ENCODE data around the gene SORBS1. TPM values are rescaled to one million over a fixed set of nuclear protein-coding genes. Genes with fewer than 3 reads are reported as not detected.

SORBS1 gene
- total RNA-seq, 2 experiments from 2014 or later, result 1.5 to 1.8 TPM

GRCh38 chr10:95578619-95579018 lies 17.4 kb upstream of the SORBS1 start:
- Mint-ChIP-seq H3K36me3 (no peaks in the 10 kb centered on the region), H3K27ac (no peak overlapping the region), H3K4me3 (no peak overlapping the region), H3K4me1 (ENCODE audit: low read depth) (no peaks in the 10 kb centered on the region), H3K27me3 (peaks cover 24% of the 10 kb centered on the region), H3K9me3 (no peaks in the 10 kb centered on the region)
- CTCF ChIA-PET, result interaction anchor here (0.9 kb wide), 1 partner anchor 148 kb away, joined by 3 read pairs; no protein-coding TSS in a partner anchor
- no peak for DNase-seq
- POLR2A ChIA-PET, result no interaction called here
- intact Hi-C loops (cut with micrococcal nuclease), result no loop called here

- no peak overlapping the region for H3K4me3 Mint-ChIP-seq
- no peaks in the 10 kb centered on the region for H3K9me3 Mint-ChIP-seq
- no peak for DNase-seq
- intact Hi-C loops (cut with micrococcal nuclease), result no loop called here
- H3K27ac Mint-ChIP-seq, result no peak overlapping the region
- no peaks in the 10 kb centered on the region for H3K4me1 Mint-ChIP-seq (ENCODE audit: low read depth)
- ChIA-PET POLR2A (no interaction called here), CTCF (interaction anchor here (1.4 kb wide), 1 partner anchor 144 kb away, joined by 3 read pairs; no protein-coding TSS in a partner anchor)
- peaks cover 19% of the 10 kb centered on the region for H3K27me3 Mint-ChIP-seq
- no peaks in the 10 kb centered on the region for H3K36me3 Mint-ChIP-seq
Measured at GRCh38 chr10:95574649-95575365, 13.6 kb upstream of the SORBS1 start.

GRCh38 chr10:95573964-95574604 lies 12.9 kb upstream of the SORBS1 start:
- H3K9me3 Mint-ChIP-seq, result no peaks in the 10 kb centered on the region
- H3K36me3 Mint-ChIP-seq, result no peaks in the 10 kb centered on the region
- DNase-seq, result no peak
- peaks cover 15% of the 10 kb centered on the region for H3K27me3 Mint-ChIP-seq
- intact Hi-C loops (cut with micrococcal nuclease), result no loop called here
- no peak overlapping the region for H3K4me3 Mint-ChIP-seq
- no peak overlapping the region for H3K27ac Mint-ChIP-seq
- no peaks in the 10 kb centered on the region for H3K4me1 Mint-ChIP-seq (ENCODE audit: low read depth)
- POLR2A ChIA-PET, result no interaction called here
- CTCF ChIA-PET, result interaction anchor here (1.4 kb wide), 1 partner anchor 143 kb away, joined by 3 read pairs; no protein-coding TSS in a partner anchor

- H3K27ac Mint-ChIP-seq, result no peak overlapping the region
- H3K27me3 Mint-ChIP-seq, result peaks cover 12% of the 10 kb centered on the region
- ChIA-PET CTCF (interaction anchor here (0.7 to 1.4 kb wide), 2 partner anchors 15 to 142 kb away, joined by 3 read pairs; no protein-coding TSS in a partner anchor), POLR2A (no interaction called here)
- no peak overlapping the region for H3K4me3 Mint-ChIP-seq
- no peaks in the 10 kb centered on the region for H3K9me3 Mint-ChIP-seq
- DNase-seq, result no peak
- intact Hi-C loops (cut with micrococcal nuclease), result no loop called here
- no peaks in the 10 kb centered on the region for H3K4me1 Mint-ChIP-seq (ENCODE audit: low read depth)
- no peaks in the 10 kb centered on the region for H3K36me3 Mint-ChIP-seq
Measured at GRCh38 chr10:95573527-95573926, 12.4 kb upstream of the SORBS1 start.

- H3K27ac Mint-ChIP-seq, result no peak overlapping the region
- no peak overlapping the region for H3K4me3 Mint-ChIP-seq
- intact Hi-C loops (cut with micrococcal nuclease), result no loop called here
- POLR2A ChIA-PET, result no interaction called here
- H3K9me3 Mint-ChIP-seq, result no peaks in the 10 kb centered on the region
- DNase-seq, result no peak
- CTCF ChIA-PET, result no interaction called here
- no peaks in the 10 kb centered on the region for H3K36me3 Mint-ChIP-seq
- H3K4me1 Mint-ChIP-seq (ENCODE audit: low read depth), result no peaks in the 10 kb centered on the region
- H3K27me3 Mint-ChIP-seq, result peaks cover 8% of the 10 kb centered on the region
Measured at GRCh38 chr10:95572131-95572820, 11.1 kb upstream of the SORBS1 start.

GRCh38 chr10:95571390-95571789 lies 10.2 kb upstream of the SORBS1 start:
- Mint-ChIP-seq H3K27ac (no peak overlapping the region), H3K36me3 (no peaks in the 10 kb centered on the region), H3K27me3 (peaks cover 8% of the 10 kb centered on the region), H3K4me3 (no peak overlapping the region), H3K4me1 (ENCODE audit: low read depth) (no peaks in the 10 kb centered on the region), H3K9me3 (no peaks in the 10 kb centered on the region)
- ChIA-PET POLR2A (no interaction called here), CTCF (no interaction called here)
- intact Hi-C loops (cut with micrococcal nuclease), result no loop called here
- no peak for DNase-seq

- no peak overlapping the region for H3K4me3 Mint-ChIP-seq
- no peaks in the 10 kb centered on the region for H3K36me3 Mint-ChIP-seq
Measured at GRCh38 chr10:95569368-95569767, 8.2 kb upstream of the SORBS1 start.

GRCh38 chr10:95567903-95568630 lies 6.9 kb upstream of the SORBS1 start:
- ChIA-PET POLR2A (no interaction called here), CTCF (no interaction called here)
- Mint-ChIP-seq H3K4me3 (no peak overlapping the region), H3K27ac (no peak overlapping the region), H3K4me1 (ENCODE audit: low read depth) (no peaks in the 10 kb centered on the region), H3K36me3 (no peaks in the 10 kb centered on the region), H3K9me3 (no peaks in the 10 kb centered on the region), H3K27me3 (peaks cover 2% of the 10 kb centered on the region)
- no peak for DNase-seq
- intact Hi-C loops (cut with micrococcal nuclease), result no loop called here

More at GRCh38 chr10:95569368-95569767, 8.2 kb upstream of the SORBS1 start:
- ChIA-PET POLR2A (no interaction called here), CTCF (no interaction called here)
- no peak for DNase-seq
- Mint-ChIP-seq H3K27me3 (peaks cover 8% of the 10 kb centered on the region), H3K4me1 (ENCODE audit: low read depth) (no peaks in the 10 kb centered on the region), H3K27ac (no peak overlapping the region), H3K9me3 (no peaks in the 10 kb centered on the region)
- intact Hi-C loops (cut with micrococcal nuclease), result no loop called here

- DNase-seq, result no peak
- Mint-ChIP-seq H3K27ac (no peak overlapping the region), H3K4me3 (no peak overlapping the region), H3K4me1 (ENCODE audit: low read depth) (no peaks in the 10 kb centered on the region), H3K36me3 (no peaks in the 10 kb centered on the region), H3K27me3 (no peaks in the 10 kb centered on the region), H3K9me3 (no peaks in the 10 kb centered on the region)
- CTCF ChIA-PET, result no interaction called here
- intact Hi-C loops (cut with micrococcal nuclease), result no loop called here
- POLR2A ChIA-PET, result no interaction called here
Measured at GRCh38 chr10:95566136-95566535, 5.0 kb upstream of the SORBS1 start.

- intact Hi-C loops (cut with micrococcal nuclease), result no loop called here
- POLR2A ChIA-PET, result no interaction called here
Measured at GRCh38 chr10:95565336-95565735, 4.2 kb upstream of the SORBS1 start.

GRCh38 chr10:95564291-95564690 lies 3.1 kb upstream of the SORBS1 start:
- DNase-seq, result no peak
- intact Hi-C loops (cut with micrococcal nuclease), result no loop called here
- Mint-ChIP-seq H3K27me3 (peaks cover 5% of the 10 kb centered on the region), H3K4me3 (no peak overlapping the region), H3K27ac (no peak overlapping the region), H3K36me3 (no peaks in the 10 kb centered on the region), H3K9me3 (no peaks in the 10 kb centered on the region), H3K4me1 (ENCODE audit: low read depth) (peaks cover 4% of the 10 kb centered on the region)
- ChIA-PET POLR2A (no interaction called here), CTCF (no interaction called here)

More at GRCh38 chr10:95565336-95565735, 4.2 kb upstream of the SORBS1 start:
- DNase-seq, result no peak
- H3K27ac Mint-ChIP-seq, result no peak overlapping the region
- no peaks in the 10 kb centered on the region for H3K27me3 Mint-ChIP-seq
- H3K36me3 Mint-ChIP-seq, result no peaks in the 10 kb centered on the region
- no peaks in the 10 kb centered on the region for H3K9me3 Mint-ChIP-seq
- H3K4me1 Mint-ChIP-seq (ENCODE audit: low read depth), result peaks cover under 1% of the 10 kb centered on the region
- no peak overlapping the region for H3K4me3 Mint-ChIP-seq
- CTCF ChIA-PET, result no interaction called here

- H3K36me3 Mint-ChIP-seq, result no peaks in the 10 kb centered on the region
- H3K4me1 Mint-ChIP-seq (ENCODE audit: low read depth), result peaks cover 4% of the 10 kb centered on the region
- H3K27ac Mint-ChIP-seq, result no peak overlapping the region
- H3K9me3 Mint-ChIP-seq, result no peaks in the 10 kb centered on the region
- ChIA-PET POLR2A (no interaction called here), CTCF (no interaction called here)
- peaks cover 5% of the 10 kb centered on the region for H3K27me3 Mint-ChIP-seq
- intact Hi-C loops (cut with micrococcal nuclease), result no loop called here
- DNase-seq, result no peak
- no peak overlapping the region for H3K4me3 Mint-ChIP-seq
Measured at GRCh38 chr10:95562341-95562965, 1.3 kb upstream of the SORBS1 start.
